ENCODE data around the gene CCDC83. TPM values are rescaled to one million over a fixed set of nuclear protein-coding genes. Genes with fewer than 3 reads are reported as not detected.

Gene CCDC83
- total RNA-seq = not detected

- no peak for DNase-seq (ENCODE audit: low spot score)
These were observed at the start of gene CCDC83 for GRCh38 chr11:85855341-85855656. CCDC83 (plus strand) TSS chr11:85855383; CDS start chr11:85865124, 9,741 bp downstream.

GRCh38 chr11:85805387-85805786 is 49.8 kb upstream of the CCDC83 start:
- no peak for DNase-seq (ENCODE audit: low spot score)

GRCh38 chr11:85806016-85806415 is 49.2 kb upstream of the CCDC83 start:
- DNase-seq (ENCODE audit: low spot score) = no peak

GRCh38 chr11:85806876-85807275 is 48.3 kb upstream of the CCDC83 start:
- DNase-seq (ENCODE audit: low spot score) = peak; percentile 56

- DNase-seq (ENCODE audit: low spot score) = no peak
These were observed 46.0 kb upstream of the CCDC83 start for GRCh38 chr11:85809191-85809590.

- DNase-seq (ENCODE audit: low spot score) = no peak
These were observed 45.3 kb upstream of the CCDC83 start for GRCh38 chr11:85809863-85810262.

- DNase-seq (ENCODE audit: low spot score) = no peak
These were observed 44.7 kb upstream of the CCDC83 start for GRCh38 chr11:85810521-85810870.

- DNase-seq (ENCODE audit: low spot score) = peak; percentile 77
These were observed 44.1 kb upstream of the CCDC83 start, which contains the start of gene SYTL2 for GRCh38 chr11:85810871-85811611. SYTL2 (minus strand) TSS chr11:85811141; CDS start chr11:85757725, 53,416 bp downstream.

- no peak for DNase-seq (ENCODE audit: low spot score)
These were observed 43.6 kb upstream of the CCDC83 start for GRCh38 chr11:85811624-85812023.

- DNase-seq (ENCODE audit: low spot score) = no peak
These were observed 41.5 kb upstream of the CCDC83 start for GRCh38 chr11:85813721-85814120.

GRCh38 chr11:85815186-85815931 is 39.8 kb upstream of the CCDC83 start:
- DNase-seq (ENCODE audit: low spot score) = no peak

- DNase-seq (ENCODE audit: low spot score) = no peak
These were observed 35.7 kb upstream of the CCDC83 start for GRCh38 chr11:85819441-85819840.

GRCh38 chr11:85821636-85822035 is 33.5 kb upstream of the CCDC83 start:
- no peak for DNase-seq (ENCODE audit: low spot score)

GRCh38 chr11:85822814-85823213 is 32.4 kb upstream of the CCDC83 start:
- DNase-seq (ENCODE audit: low spot score) = no peak

- DNase-seq (ENCODE audit: low spot score) = no peak
These were observed 31.4 kb upstream of the CCDC83 start for GRCh38 chr11:85823816-85824215.

GRCh38 chr11:85825616-85826015 is 29.6 kb upstream of the CCDC83 start:
- no peak for DNase-seq (ENCODE audit: low spot score)

- DNase-seq (ENCODE audit: low spot score) = no peak
These were observed 28.9 kb upstream of the CCDC83 start for GRCh38 chr11:85826116-85826855.

- no peak for DNase-seq (ENCODE audit: low spot score)
These were observed 27.2 kb upstream of the CCDC83 start for GRCh38 chr11:85827748-85828639.

- DNase-seq (ENCODE audit: low spot score) = no peak
These were observed 26.6 kb upstream of the CCDC83 start for GRCh38 chr11:85828640-85828978.

GRCh38 chr11:85829172-85829571 is 26.0 kb upstream of the CCDC83 start:
- DNase-seq (ENCODE audit: low spot score) = no peak

- DNase-seq (ENCODE audit: low spot score) = no peak
These were observed 24.1 kb upstream of the CCDC83 start for GRCh38 chr11:85831050-85831449.

GRCh38 chr11:85835263-85835662 is 19.9 kb upstream of the CCDC83 start:
- DNase-seq (ENCODE audit: low spot score) = no peak

All from ureter (tissue), 1 donor.